ENCODE measurements around the gene TCF4. TPM values are rescaled to one million over a fixed set of nuclear protein-coding genes. Genes with fewer than 3 reads are reported as not detected.
A peak's percentile ranks its signal among the peaks of the same experiment; 100 is the strongest.

The TCF4 gene
- total RNA-seq, 1 donor from 2014 or later, result 205 TPM

DNA sequence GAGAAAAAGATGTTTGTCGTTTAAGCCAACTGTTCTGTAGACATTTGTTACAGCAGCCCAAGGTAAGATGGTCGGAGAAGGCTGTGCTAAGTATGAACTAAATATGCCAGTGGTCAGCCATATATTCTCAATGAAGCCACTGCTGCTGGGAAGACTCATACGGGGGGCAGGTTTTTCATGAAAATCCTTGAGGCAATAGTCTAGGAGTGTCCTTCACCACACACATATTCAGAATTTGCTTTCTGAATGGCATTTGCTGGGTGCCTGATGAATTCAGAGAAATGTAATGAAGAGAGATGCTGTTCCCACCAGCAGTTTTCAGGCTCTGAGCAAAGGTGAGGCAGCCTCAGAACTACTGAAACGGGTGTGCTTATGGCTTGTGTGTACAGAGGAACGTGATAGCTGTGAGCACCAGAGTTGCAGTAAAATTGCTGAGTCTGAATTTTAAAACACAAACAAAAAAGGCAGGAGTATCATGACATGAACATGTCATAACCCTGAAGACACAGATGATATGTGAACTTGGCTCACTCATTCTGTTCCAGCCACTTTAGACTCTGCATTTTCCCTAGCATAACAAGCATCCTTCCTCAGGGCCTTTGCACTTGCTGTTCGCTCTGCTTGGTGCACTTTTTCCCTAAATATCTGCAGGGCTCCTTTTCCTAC, 21.3 kb upstream of the TCF4 start:
- no peaks in the 10 kb centered on the region for H3K4me1 ChIP-seq (ENCODE audit: control insufficient read depth in 3 of 3, insufficient read depth in 3 of 3, low read length in 3 of 3)
- H3K4me3 ChIP-seq (ENCODE audit: low read length in 3 of 3), result no peak overlapping the region
- H3K27ac ChIP-seq (ENCODE audit: low read depth, low read length), result no peak overlapping the region
- no peaks in the 10 kb centered on the region for H3K27me3 ChIP-seq (ENCODE audit: control insufficient read depth in 3 of 3, insufficient read depth in 3 of 3, low read length in 3 of 3)
- no peak overlapping the region for H3K9ac ChIP-seq (ENCODE audit: low read depth in 1 of 3, low read length in 3 of 3)
- no peaks in the 10 kb centered on the region for H3K9me3 ChIP-seq (ENCODE audit: control insufficient read depth in 3 of 3, low read length in 3 of 3)
- no peaks in the 10 kb centered on the region for H3K36me3 ChIP-seq (ENCODE audit: control insufficient read depth in 3 of 3, insufficient read depth in 3 of 3, low read length in 3 of 3)

DNA sequence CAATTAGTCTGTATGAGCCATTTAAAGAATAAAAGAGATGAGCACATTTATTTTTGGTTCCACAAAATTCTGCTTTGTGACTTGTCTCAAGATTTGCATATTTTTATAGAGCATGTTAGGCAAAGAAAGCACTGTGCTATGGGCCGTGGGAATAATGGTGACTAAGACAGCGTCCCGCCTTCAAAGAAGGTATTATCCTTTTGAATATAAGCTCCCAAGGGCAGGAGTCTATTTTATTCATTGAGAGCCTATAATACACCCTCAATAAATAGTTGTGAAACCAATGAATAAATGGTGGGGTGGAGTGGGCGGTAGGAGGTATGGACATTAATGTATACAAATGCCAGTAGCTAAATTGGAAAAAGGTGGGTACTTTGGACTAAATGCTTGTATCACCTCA, 20.5 kb upstream of the TCF4 start:
- Histone ChIP-seq H3K27ac (ENCODE audit: low read depth, low read length) (no peak overlapping the region), H3K4me3 (ENCODE audit: low read length in 3 of 3) (no peak overlapping the region), H3K4me1 (ENCODE audit: control insufficient read depth in 3 of 3, insufficient read depth in 3 of 3, low read length in 3 of 3) (no peaks in the 10 kb centered on the region), H3K9ac (ENCODE audit: low read depth in 1 of 3, low read length in 3 of 3) (no peak overlapping the region), H3K27me3 (ENCODE audit: control insufficient read depth in 3 of 3, insufficient read depth in 3 of 3, low read length in 3 of 3) (no peaks in the 10 kb centered on the region), H3K36me3 (ENCODE audit: control insufficient read depth in 3 of 3, insufficient read depth in 3 of 3, low read length in 3 of 3) (no peaks in the 10 kb centered on the region), H3K9me3 (ENCODE audit: control insufficient read depth in 3 of 3, low read length in 3 of 3) (no peaks in the 10 kb centered on the region)

DNA sequence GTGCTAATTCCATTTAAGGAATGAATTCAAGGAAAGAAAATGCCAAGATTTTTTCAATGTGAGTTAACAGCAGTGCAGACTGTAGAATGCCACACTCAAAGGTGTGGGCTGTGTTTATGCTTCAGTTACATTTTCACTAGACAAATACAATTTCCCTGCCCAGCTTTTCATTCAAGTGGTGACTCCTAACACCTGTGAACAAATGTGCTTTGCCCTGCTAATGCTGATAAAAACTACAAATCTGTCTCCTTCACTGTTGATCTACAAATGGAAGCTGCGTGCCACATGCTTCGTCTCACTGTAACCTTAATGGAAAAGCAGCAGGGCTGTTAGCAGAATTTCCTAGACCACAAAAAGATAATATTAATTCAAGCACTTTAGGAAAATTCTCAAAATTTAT, 19.8 kb upstream of the TCF4 start:
- no peak overlapping the region for H3K27ac ChIP-seq (ENCODE audit: low read depth, low read length)

DNA sequence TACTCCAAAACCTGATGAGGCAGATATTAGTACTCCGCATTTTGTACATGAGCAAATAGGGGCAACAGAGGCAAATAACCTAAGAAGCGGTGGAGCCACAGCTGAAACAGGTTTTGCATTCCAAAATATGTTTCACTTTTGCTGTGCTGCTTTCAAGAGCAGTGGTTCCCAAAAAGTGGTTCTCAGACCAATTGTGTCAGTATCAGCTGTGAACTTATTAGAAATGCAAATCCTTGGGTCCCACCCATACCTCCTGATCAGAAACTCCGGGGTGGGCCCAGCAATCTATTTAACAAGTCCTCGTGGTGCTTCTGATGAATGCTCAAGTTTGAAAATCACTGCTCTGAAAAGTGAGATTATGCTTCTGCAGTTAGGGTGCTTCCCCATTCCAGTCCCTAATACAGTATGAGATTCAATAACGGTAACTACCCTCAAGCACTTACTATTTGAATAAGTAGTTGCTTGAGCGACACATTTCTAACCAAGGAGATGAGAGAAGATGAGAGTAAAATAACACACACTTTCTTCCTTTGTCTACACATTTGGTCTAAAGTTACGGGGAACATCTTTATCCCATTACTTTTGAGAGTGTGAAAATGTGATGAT, 17.8 kb upstream of the TCF4 start:
- H3K9ac ChIP-seq (ENCODE audit: low read depth in 1 of 3, low read length in 3 of 3), result no peak overlapping the region
- no peaks in the 10 kb centered on the region for H3K27me3 ChIP-seq (ENCODE audit: control insufficient read depth in 3 of 3, insufficient read depth in 3 of 3, low read length in 3 of 3)
- H3K4me3 ChIP-seq (ENCODE audit: low read length in 3 of 3), result no peak overlapping the region
- no peaks in the 10 kb centered on the region for H3K9me3 ChIP-seq (ENCODE audit: control insufficient read depth in 3 of 3, low read length in 3 of 3)
- H3K36me3 ChIP-seq (ENCODE audit: control insufficient read depth in 3 of 3, insufficient read depth in 3 of 3, low read length in 3 of 3), result no peaks in the 10 kb centered on the region
- H3K4me1 ChIP-seq (ENCODE audit: control insufficient read depth in 3 of 3, insufficient read depth in 3 of 3, low read length in 3 of 3), result no peaks in the 10 kb centered on the region
- no peak overlapping the region for H3K27ac ChIP-seq (ENCODE audit: low read depth, low read length)

More for the DNA sequence above, 19.8 kb upstream of the TCF4 start:
- no peak overlapping the region for H3K4me3 ChIP-seq (ENCODE audit: low read length in 3 of 3)
- no peaks in the 10 kb centered on the region for H3K27me3 ChIP-seq (ENCODE audit: control insufficient read depth in 3 of 3, insufficient read depth in 3 of 3, low read length in 3 of 3)
- no peaks in the 10 kb centered on the region for H3K9me3 ChIP-seq (ENCODE audit: control insufficient read depth in 3 of 3, low read length in 3 of 3)
- H3K36me3 ChIP-seq (ENCODE audit: control insufficient read depth in 3 of 3, insufficient read depth in 3 of 3, low read length in 3 of 3), result no peaks in the 10 kb centered on the region
- no peaks in the 10 kb centered on the region for H3K4me1 ChIP-seq (ENCODE audit: control insufficient read depth in 3 of 3, insufficient read depth in 3 of 3, low read length in 3 of 3)
- no peak overlapping the region for H3K9ac ChIP-seq (ENCODE audit: low read depth in 1 of 3, low read length in 3 of 3)

DNA sequence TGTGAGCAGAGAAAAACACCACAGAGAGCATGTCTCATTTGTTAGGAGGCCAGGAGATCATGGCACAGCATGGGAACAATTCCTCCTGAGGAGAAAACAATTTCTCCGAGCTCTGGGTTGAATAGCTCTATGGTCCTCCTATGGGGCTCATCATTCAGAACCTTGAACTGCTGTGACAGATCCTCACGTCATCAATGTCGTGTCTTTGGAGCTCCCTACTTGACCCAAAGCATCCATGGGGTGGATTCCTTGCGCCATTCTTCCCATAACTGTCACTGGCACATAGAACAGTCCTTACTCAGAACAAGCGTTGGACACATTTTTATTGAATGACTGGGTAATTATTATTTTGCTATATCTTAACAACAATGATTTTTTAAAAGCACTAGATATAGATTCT, 15.8 kb upstream of the TCF4 start:
- Histone ChIP-seq H3K4me3 (ENCODE audit: low read length in 3 of 3) (no peak overlapping the region), H3K4me1 (ENCODE audit: control insufficient read depth in 3 of 3, insufficient read depth in 3 of 3, low read length in 3 of 3) (no peaks in the 10 kb centered on the region), H3K36me3 (ENCODE audit: control insufficient read depth in 3 of 3, insufficient read depth in 3 of 3, low read length in 3 of 3) (no peaks in the 10 kb centered on the region), H3K9ac (ENCODE audit: low read depth in 1 of 3, low read length in 3 of 3) (no peak overlapping the region), H3K27me3 (ENCODE audit: control insufficient read depth in 3 of 3, insufficient read depth in 3 of 3, low read length in 3 of 3) (no peaks in the 10 kb centered on the region), H3K27ac (ENCODE audit: low read depth, low read length) (no peak overlapping the region), H3K9me3 (ENCODE audit: control insufficient read depth in 3 of 3, low read length in 3 of 3) (no peaks in the 10 kb centered on the region)

DNA sequence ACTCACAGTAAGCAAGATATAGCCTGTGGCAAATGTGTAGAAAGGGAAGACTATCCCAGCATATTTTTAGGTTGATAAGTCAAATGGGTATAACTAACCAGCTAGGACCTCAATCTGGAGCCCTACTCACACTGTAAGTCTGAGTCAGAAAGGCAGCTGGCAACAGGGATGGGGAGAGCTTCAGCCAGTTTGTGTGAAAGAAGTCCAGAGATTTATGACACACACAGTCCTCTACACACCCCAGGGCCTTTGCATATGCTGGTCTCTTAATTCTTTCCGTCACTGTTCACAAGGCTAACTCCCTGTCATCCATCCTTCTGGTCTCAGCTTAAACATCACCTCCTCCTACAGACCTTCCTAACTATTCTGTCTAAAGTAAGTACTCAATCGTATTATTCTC, 5.9 kb upstream of the TCF4 start:
- no peaks in the 10 kb centered on the region for H3K36me3 ChIP-seq (ENCODE audit: control insufficient read depth in 3 of 3, insufficient read depth in 3 of 3, low read length in 3 of 3)
- H3K4me3 ChIP-seq (ENCODE audit: low read length in 3 of 3), result no peak overlapping the region
- peaks cover 0 to 5% (median 0%) of the 10 kb centered on the region in 3 donors for H3K4me1 ChIP-seq (ENCODE audit: control insufficient read depth in 3 of 3, insufficient read depth in 3 of 3, low read length in 3 of 3)
- H3K27me3 ChIP-seq (ENCODE audit: control insufficient read depth in 3 of 3, insufficient read depth in 3 of 3, low read length in 3 of 3), result no peaks in the 10 kb centered on the region
- no peaks in the 10 kb centered on the region for H3K9me3 ChIP-seq (ENCODE audit: control insufficient read depth in 3 of 3, low read length in 3 of 3)
- no peak overlapping the region for H3K27ac ChIP-seq (ENCODE audit: low read depth, low read length)
- no peak overlapping the region for H3K9ac ChIP-seq (ENCODE audit: low read depth in 1 of 3, low read length in 3 of 3)

DNA sequence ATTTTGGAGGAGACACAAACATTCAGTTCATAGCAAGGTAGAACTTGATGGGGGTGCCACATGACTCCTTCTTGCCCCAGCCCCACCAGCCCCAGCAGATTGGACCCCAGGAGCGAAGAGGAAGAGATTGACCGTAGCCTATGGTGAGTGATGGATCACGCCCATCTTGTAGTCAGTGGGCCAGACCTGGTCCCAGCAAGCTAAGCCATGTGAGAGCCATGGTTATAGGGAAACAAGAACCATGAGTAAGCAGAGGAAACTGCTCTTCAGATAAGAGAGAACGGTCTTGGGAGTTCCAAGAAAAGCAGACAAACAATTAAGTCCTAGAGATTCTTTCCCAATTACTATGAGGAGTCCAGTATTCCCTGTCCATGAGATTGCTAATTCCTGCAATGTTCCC, 4.6 kb upstream of the TCF4 start:
- Histone ChIP-seq H3K9ac (ENCODE audit: low read depth in 1 of 3, low read length in 3 of 3) (no peak overlapping the region), H3K4me3 (ENCODE audit: low read length in 3 of 3) (no peak overlapping the region), H3K36me3 (ENCODE audit: control insufficient read depth in 3 of 3, insufficient read depth in 3 of 3, low read length in 3 of 3) (no peaks in the 10 kb centered on the region), H3K27ac (ENCODE audit: low read depth, low read length) (no peak overlapping the region), H3K9me3 (ENCODE audit: control insufficient read depth in 3 of 3, low read length in 3 of 3) (no peaks in the 10 kb centered on the region), H3K4me1 (ENCODE audit: control insufficient read depth in 3 of 3, insufficient read depth in 3 of 3, low read length in 3 of 3) (peaks cover 0 to 5% (median 0%) of the 10 kb centered on the region in 3 donors), H3K27me3 (ENCODE audit: control insufficient read depth in 3 of 3, insufficient read depth in 3 of 3, low read length in 3 of 3) (no peaks in the 10 kb centered on the region)

DNA sequence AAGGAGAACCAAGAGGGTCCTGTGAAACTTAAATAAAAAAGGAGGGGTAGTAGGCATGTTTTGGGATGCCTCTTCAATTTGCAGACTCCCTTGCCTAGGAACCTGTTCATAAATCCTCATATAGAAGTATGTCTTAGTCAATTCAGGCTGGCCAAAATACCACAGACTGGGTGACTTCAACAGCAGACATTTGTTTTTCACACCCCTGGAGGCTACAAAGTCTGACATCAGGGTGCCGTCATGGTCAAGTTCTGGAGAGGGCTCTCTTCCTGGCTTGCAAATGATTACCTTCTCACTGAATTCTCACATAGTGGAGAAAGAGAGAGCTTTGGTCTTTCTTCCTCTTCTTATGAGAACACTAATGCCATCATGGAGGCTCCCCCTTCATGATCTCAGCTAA, 4.1 kb upstream of the TCF4 start:
- Histone ChIP-seq H3K9ac (ENCODE audit: low read depth in 1 of 3, low read length in 3 of 3) (no peak overlapping the region), H3K9me3 (ENCODE audit: control insufficient read depth in 3 of 3, low read length in 3 of 3) (no peaks in the 10 kb centered on the region), H3K4me3 (ENCODE audit: low read length in 3 of 3) (no peak overlapping the region), H3K36me3 (ENCODE audit: control insufficient read depth in 3 of 3, insufficient read depth in 3 of 3, low read length in 3 of 3) (no peaks in the 10 kb centered on the region), H3K27ac (ENCODE audit: low read depth, low read length) (no peak overlapping the region), H3K4me1 (ENCODE audit: control insufficient read depth in 3 of 3, insufficient read depth in 3 of 3, low read length in 3 of 3) (peaks cover 0 to 5% (median 0%) of the 10 kb centered on the region in 3 donors), H3K27me3 (ENCODE audit: control insufficient read depth in 3 of 3, insufficient read depth in 3 of 3, low read length in 3 of 3) (no peaks in the 10 kb centered on the region)

DNA sequence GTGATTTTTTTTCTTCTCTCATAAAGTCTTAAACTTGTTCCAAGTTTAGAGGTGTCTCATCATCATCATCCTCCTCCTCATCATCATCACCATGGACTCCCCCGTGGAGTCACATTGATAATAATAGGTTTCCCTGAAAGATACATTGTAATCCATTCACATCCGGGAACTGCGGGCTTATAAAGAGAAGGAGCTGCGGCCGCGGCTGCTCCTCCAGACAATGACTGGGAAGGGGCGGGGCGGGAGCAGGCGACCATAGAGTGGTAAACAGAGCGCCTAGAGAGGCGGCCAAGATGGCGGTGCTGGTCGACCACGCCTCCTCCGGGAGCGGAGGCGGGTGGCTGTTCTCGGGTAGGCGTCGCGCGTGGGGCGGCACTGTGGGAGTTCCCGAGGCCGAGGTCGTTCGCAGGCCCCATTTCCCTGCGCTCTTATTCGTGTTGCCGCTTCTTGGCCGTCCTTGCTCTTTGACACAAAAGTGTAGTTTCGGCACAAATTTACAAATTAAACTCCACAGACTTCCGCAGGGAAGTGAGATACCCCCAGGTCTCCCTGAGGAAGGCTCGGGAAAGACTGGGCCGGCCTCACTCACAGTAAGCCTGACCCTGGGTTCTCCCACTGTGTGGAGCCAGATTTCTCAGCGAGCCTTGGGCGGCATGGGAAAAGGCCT, 1.8 kb upstream of the TCF4 start:
- Histone ChIP-seq H3K9ac (ENCODE audit: low read depth in 1 of 3, low read length in 3 of 3) (peak overlapping the region; percentile 78 to 95 (median 81)), H3K9me3 (ENCODE audit: control insufficient read depth in 3 of 3, low read length in 3 of 3) (no peaks in the 10 kb centered on the region), H3K27ac (ENCODE audit: low read depth, low read length) (peak overlapping the region; percentile 83), H3K4me1 (ENCODE audit: control insufficient read depth in 3 of 3, insufficient read depth in 3 of 3, low read length in 3 of 3) (peaks cover 4 to 18% (median 4%) of the 10 kb centered on the region in 3 donors), H3K27me3 (ENCODE audit: control insufficient read depth in 3 of 3, insufficient read depth in 3 of 3, low read length in 3 of 3) (no peaks in the 10 kb centered on the region), H3K4me3 (ENCODE audit: low read length in 3 of 3) (peak overlapping the region; percentile 75 to 98 (median 87)), H3K36me3 (ENCODE audit: control insufficient read depth in 3 of 3, insufficient read depth in 3 of 3, low read length in 3 of 3) (no peaks in the 10 kb centered on the region)

DNA sequence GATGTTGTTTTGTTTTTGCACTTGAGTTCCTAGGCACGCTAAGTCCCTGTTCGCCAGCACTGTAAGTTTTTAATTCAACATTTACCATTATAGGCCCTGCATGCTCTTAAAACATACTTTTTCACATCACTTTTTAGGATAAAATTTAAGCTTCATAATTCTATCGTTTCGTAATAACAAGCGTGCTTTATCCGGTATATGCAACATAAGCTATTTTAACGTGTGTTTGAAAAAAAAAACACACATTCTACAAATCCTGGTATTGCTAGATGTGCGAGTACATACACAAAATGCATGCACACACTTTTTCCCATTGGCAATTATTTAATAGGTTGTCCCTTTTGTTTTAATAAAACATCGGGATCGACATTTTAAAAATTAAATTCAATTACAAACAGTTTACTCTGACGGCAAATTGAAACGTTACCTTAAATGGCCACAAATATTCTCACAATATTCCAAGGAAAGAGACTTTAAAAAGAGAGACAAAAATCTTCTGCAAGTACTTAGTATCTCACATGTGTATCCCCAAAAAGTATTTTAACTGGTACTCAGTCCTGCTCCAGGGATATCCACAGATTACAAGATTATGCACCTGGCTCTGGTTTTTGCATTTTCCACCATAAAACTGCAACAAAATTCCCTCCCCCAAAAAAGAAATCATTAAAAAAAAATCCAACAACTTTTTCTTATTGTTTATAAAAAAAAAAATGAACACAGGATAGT, 1.0 kb upstream of the TCF4 start:
- peak overlapping the region; percentile 83 for H3K27ac ChIP-seq (ENCODE audit: low read depth, low read length)
- peak overlapping the region; percentile 75 to 98 (median 87) for H3K4me3 ChIP-seq (ENCODE audit: low read length in 3 of 3)
- no peaks in the 10 kb centered on the region for H3K27me3 ChIP-seq (ENCODE audit: control insufficient read depth in 3 of 3, insufficient read depth in 3 of 3, low read length in 3 of 3)
- H3K4me1 ChIP-seq (ENCODE audit: control insufficient read depth in 3 of 3, insufficient read depth in 3 of 3, low read length in 3 of 3), result peaks cover 5 to 18% (median 6%) of the 10 kb centered on the region in 3 donors
- H3K36me3 ChIP-seq (ENCODE audit: control insufficient read depth in 3 of 3, insufficient read depth in 3 of 3, low read length in 3 of 3), result no peaks in the 10 kb centered on the region
- H3K9me3 ChIP-seq (ENCODE audit: control insufficient read depth in 3 of 3, low read length in 3 of 3), result no peaks in the 10 kb centered on the region
- peak overlapping the region; percentile 78 to 95 (median 81) for H3K9ac ChIP-seq (ENCODE audit: low read depth in 1 of 3, low read length in 3 of 3)
